ENCODE measurements around the gene LIMD2.

LIMD2 gene

GRCh38 chr17:63681530-63681929 lies 18.4 kb downstream of the LIMD2 start:
- DNase-seq (ENCODE audit: low read depth) = no peak

GRCh38 chr17:63680700-63681099 lies 19.2 kb downstream of the LIMD2 start:
- no peak for DNase-seq (ENCODE audit: low read depth)

DNA sequence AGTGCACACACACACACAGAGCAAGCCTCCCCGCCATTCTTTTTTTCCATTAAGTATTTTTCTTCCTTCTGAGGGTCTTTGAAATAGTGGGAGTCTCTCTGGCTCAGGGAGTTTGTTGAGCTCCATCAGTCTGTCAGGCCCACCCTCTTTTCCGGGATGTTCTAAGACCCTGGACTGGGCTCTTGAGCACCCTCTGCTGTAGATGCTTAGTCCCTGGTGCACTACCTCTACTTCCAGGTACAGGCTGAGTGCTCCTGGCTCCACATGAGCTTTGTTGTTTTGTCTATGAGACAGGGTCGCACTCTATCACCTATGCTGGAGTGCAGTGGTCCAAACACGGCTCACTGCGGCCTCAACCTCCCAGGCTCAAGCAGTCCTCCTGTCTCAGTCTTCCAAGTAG lies 20.7 kb downstream of the LIMD2 start:
- DNase-seq (ENCODE audit: low read depth) = no peak

DNA sequence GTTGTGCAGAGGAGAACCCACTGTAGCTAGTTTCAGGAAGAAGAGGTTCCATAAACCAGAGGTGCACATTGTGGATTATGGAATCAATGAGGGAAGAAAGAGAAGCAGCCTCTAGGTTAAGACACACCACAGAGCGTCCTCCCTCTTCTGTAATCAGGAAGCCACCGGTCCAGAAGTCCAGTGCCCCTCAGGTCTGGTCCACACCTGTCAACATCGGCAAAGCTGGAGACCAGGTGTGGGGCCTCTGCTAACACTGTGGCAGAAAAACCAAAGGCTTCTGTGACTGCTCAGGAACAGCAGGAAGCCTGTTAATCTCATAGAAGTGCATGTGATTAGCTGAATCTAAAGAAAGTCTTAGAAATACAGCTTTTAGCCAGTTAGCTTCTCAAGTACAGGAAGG lies 23.3 kb downstream of the LIMD2 start:
- no peak for DNase-seq (ENCODE audit: low read depth)

- DNase-seq (ENCODE audit: low read depth) = peak; percentile 58
These were observed 24.0 kb downstream of the LIMD2 start for GRCh38 chr17:63675607-63676546.

DNA sequence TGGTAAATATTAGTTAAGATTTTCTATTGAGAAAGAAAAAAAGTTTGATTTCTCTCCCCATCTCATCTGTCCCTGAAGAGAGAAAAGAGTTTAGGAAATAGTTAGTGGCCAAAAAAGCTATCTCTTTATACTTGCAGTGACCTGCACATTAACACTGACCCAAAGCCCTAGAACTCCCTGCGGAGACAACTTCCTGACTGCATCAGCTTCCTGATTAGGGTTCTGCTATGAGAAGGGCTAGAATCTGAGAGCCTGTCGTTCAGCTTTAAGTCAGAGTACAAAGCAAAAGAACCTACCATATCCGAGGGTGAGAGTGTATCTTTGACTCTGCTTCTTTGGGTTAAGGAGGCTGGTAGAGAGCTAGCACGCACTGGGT lies 24.7 kb downstream of the LIMD2 start:
- DNase-seq (ENCODE audit: low read depth) = no peak

DNA sequence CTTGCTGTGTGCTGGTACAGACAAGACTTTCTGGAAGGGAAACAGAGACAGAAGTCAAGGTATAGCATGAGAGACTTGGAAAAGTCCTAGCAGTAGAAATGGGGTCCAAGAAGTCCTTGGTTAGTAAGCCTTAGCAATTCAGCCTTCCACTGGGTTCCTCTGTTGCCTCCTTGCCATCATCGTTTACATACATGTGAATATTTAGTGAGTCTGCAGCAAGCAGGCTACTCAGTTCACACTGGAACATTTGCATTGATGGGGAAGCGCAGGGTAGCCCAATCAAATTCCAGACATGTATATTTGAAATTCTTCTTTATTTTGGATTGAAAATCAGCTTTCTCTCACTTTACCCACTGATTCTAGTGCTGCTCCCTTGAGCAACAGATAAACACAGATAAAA lies 27.1 kb downstream of the LIMD2 start:
- no peak for DNase-seq (ENCODE audit: low read depth)

GRCh38 chr17:63665527-63666214 lies 34.3 kb downstream of the LIMD2 start:
- no peak for DNase-seq (ENCODE audit: low read depth)

GRCh38 chr17:63659850-63660249 lies 40.1 kb downstream of the LIMD2 start:
- no peak for DNase-seq (ENCODE audit: low read depth)

GRCh38 chr17:63658366-63658765 lies 41.6 kb downstream of the LIMD2 start:
- no peak for DNase-seq (ENCODE audit: low read depth)

GRCh38 chr17:63657786-63658185 lies 42.1 kb downstream of the LIMD2 start:
- no peak for DNase-seq (ENCODE audit: low read depth)

DNA sequence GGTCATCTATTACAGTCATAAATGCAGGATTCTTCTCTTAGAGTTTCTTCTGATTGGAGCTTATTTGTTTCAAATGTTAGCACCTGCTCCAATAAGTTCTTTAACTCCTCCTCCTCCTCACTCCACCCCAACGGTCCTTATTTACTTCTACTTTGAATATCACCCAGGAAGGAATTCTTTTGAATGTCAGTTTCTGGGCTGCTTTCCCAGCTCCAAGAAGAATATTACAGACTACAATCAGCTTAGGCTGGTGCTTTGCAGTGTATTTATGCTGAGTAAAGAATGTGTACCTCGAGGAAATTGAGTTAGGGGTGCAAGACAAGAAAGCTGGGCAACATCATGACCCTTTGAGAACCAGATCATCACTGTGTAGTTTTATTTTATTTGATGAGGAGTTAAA lies 46.9 kb downstream of the LIMD2 start:
- no peak for DNase-seq (ENCODE audit: low read depth)

DNA sequence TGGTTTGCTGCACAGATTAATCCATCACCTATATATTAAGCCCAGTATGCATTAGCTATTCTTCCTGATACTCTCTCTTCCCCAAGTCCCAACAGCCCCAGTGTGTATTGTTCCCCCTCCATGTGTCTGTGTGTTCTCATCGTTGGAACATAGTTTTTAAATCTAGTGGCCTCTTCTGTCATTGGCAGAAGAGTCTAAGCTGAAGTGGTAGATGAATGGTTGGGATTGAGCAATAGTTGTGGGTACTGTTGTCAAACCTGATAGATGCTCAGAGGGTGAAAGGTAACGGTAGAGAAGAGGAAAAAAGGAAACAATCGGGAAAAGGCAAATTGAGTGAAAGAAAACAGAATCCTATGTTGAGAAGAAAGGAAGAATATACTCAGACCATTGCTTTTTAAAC lies 47.8 kb downstream of the LIMD2 start:
- DNase-seq (ENCODE audit: low read depth) = no peak

- no peak for DNase-seq (ENCODE audit: low read depth)
These were observed 50.1 kb downstream of the LIMD2 start for GRCh38 chr17:63649813-63650212.

DNA sequence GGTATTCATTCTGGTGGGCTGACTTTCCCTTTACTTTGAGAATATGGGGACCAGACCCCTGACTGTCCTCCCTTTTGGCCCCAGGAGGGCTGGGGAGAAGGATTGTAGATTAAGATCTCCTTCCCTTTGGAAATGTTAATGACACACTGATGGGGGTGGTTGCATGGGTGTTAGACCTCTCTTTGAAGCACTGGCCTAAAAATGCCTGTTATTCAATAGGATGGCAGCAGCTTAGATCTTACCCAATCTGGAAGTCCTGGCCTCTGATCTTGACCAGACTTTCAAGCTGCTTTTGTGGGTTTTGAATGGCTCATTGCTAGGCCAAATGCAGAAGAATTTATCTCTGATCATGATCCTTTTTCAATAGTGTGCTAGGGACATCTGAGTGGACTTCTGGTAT lies 52.0 kb downstream of the LIMD2 start:
- no peak for DNase-seq (ENCODE audit: low read depth)

- no peak for DNase-seq (ENCODE audit: low read depth)
These were observed 52.7 kb downstream of the LIMD2 start for GRCh38 chr17:63647065-63647725.

GRCh38 chr17:63646488-63646806 lies 53.5 kb downstream of the LIMD2 start:
- DNase-seq (ENCODE audit: low read depth) = no peak
